Stimulated activated CD8-positive, alpha-beta memory T cell treated with anti-CD3 and anti-CD28 coated beads, Interleukin-7, amount 100 ng/mL, for 48 hours (primary cell): ENCODE results near the gene OLFML2A.

Source experiments
- DNase-seq, 2 donors: peaks; one replicate each; pipeline ENCODE4 v3.0.0-alpha.2; 2020; ENCODE audit warnings: low read depth in 1 of 2; ENCODE audit errors: extremely low read depth in 1 of 2

OLFML2A gene

DNA sequence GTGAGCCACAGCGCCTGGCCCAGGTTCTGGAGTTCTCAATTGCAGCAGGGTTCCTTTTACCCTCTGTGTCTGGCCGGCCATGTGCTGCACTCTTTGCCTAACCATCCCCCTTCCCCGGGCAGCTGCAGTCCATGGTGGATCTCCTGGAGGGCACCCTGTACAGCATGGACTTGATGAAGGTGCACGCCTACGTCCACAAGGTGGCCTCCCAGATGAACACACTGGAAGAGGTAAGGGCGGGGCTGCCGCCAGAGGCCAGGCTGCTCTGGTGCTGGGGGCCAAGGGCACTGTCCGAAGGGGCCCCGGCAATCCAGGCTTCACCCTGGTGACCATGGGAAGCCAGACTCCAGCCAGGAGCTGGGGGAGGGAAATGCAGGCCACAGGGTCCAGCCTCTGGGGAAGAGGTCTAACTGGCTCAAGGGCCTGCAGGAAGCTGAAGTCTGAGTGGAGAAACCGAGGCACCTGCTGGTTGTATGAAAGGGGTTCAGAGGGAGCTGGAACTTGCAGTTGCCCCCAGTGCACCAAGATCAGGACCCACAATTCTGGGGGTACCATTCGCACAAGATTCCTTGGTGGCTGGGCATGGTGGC lies 18.1 kb downstream of the OLFML2A start:
- no peak for DNase-seq

DNA sequence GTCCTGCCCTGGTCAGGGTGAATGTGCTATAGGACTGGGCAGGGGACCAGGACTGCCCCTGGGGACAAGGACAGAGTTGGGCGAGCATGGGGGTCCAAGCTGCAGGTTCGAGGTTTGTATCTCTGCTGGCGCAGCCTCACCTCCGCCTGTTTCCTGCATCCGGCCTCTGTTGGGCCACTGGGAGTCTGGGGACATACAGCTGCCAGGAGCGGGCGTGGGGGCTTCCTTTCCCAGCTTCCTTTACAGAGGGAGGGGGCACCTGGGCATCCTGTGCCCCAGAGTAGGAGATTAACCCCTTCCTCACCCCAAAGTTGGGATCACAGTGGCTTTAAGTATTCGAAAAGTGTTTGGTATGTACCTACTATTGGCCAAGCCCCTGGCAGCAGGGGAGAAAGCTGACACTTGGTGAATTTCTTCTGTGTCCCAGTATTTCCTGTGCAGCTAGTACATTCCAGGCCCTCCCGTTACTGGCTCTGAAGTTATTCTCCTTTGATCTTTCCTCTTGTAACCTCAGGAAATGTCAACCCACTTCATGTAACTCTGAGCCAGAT lies 19.0 kb downstream of the OLFML2A start:
- no peak for DNase-seq

DNA sequence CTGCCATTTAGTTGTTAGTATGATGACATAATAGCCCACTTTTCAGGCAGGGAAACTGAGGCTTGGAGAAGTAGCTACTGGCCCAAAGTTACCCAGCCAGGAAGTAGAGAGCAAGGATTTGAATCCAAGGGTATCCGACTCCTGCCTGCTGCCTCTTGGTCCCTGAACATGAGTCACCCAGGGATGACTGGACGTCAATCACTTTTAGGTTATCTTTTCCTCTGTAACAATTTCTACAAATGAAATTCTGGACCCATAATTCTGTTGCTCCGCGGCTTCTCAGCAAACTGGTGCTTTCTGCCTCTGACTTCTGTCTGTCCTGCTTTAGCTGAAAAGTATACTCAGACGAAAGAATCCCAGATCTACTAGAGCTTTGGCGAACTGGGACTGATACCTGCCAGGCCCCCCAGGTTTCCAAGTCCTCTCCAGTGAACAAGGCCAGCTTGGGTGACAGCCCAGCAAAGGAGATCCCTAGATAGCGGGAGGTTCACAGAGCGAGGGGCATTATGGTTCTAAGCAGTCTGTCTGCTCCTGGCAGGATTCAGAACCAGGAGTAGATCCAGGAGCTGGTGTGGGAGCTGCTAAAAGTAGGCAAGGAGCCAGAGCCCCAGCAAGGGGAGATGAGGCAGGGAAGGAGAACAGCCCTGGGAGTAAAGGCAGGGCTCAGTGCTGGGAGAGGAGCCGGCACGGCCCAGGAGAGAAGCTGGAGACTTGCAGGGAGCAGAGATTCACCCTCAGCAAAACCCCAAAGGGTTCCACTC lies 20.6 kb downstream of the OLFML2A start:
- DNase-seq = no peak

DNA sequence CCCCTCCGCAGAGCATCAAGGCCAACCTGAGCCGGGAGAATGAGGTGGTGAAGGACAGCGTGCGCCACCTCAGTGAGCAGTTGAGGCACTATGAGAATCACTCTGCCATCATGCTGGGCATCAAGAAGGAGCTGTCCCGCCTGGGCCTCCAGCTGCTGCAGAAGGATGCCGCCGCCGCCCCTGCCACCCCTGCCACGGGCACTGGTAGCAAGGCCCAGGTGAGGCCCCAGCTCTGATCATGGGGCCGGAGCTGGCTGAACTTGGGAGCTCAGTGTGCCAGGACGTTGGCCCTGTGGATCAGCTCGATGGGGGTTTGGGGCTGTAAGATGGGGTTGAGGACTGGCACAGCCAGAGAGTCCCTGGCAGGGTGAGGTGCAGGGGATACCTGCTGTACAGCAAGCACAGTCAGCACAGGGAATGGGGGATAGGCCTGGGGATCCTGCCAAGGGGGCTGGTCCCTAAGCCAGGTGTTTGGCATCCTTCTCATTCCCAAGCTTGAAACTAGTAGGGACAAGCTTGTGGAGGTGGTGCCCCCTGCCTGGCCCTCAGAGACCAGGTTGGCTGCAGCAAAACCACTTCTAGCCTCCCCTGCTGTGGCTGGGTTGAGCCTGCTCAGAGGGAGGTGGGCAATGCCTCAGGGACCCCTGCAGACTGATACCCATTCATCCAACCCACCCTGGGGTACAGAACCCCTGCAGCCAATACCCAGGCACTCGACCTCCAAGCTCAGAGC lies 22.5 kb downstream of the OLFML2A start:
- no peak for DNase-seq

DNA sequence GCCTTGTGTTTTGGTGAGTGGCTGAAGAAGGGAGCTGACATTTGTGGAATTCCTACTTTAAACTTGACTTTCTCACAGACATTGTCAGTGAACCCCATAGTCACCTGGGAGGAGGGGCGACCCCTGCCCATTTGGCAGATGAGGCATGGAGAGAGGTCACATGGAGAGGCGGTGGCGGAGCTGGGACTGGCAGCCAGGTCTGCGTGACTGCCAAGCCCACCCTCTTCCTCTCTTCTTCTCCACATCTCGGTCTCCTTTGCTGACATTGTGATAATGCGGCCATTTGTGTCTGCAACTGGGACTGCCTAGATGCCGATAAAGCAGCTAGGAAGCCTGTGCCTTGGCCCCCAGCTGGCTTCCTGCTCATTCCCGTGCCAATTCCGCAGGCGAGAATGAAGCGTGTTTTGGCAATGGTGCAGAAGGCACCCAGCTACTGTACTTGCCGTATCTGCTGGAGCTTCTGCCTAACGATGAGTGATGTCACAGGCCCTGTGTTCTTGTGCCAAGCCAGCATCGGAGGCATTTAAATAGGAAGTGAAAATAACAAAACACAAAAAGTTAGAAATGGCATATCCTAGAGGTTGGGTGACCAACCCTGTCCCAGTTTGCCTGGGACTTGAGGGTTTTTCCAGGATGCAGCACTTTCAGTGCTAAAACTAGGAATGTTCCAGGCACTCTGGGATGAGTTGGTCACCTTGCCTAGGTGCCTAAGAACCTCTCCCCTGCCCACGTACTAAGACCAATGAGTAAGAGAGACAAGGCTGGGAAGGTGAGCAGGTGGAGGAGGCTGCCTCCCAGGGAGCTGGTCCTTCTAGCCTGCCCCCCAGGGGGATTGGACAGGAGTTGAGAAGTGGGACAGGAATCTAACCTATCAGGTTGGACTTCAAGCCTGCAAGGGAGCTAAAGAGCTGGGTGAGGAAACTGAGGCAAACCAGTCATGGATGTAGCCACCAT lies 23.6 kb downstream of the OLFML2A start:
- DNase-seq = no peak

DNA sequence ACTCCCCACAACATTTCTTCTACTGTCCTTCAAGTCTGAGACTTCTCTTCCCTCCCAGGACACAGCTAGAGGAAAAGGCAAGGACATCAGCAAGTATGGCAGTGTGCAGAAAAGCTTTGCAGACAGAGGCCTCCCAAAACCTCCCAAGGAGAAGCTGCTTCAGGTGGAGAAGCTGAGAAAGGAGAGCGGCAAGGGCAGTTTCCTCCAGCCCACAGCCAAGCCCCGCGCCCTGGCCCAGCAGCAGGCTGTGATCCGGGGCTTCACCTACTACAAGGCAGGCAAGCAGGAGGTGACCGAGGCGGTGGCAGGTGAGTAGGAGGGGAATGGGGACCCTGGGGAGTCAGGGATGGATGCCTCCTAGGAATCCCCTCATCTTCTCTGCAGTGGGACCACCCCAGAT lies 24.4 kb downstream of the OLFML2A start:
- no peak for DNase-seq

DNA sequence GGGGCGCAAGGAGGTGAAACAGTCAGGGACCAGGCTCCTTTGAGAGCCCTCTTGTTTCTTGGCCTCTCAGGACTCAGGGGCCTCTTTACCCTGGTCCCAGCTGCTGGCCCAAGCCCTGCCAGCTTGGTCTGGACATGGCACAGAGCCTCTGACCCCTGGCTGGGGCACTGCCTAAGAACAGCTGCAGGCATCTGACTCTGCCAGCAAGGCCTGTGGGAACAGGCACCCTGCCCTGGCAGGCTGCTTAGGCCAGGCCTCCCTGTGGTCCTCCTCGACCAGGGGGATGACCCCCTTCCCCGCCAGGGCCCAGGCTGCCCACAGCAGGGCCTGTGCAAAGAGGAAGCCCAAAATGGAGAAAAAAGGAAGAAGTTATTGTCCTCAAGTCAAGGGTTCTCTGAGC lies 25.5 kb downstream of the OLFML2A start:
- no peak for DNase-seq

DNA sequence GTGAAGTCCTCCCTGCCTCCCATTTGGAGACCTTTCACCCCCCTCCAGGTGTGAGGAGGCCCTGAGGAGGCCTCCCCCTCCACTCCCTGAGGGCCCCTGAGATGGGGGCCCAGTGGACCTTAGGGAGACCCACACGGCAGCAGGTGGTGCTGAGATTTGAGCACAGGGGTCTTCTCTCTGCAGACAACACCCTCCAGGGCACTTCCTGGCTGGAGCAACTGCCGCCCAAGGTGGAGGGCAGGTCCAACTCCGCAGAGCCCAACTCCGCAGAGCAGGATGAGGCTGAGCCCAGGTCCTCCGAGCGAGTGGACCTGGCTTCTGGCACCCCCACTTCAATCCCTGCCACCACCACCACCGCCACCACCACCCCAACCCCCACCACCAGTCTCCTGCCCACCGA lies 27.0 kb downstream of the OLFML2A start:
- DNase-seq = no peak

DNA sequence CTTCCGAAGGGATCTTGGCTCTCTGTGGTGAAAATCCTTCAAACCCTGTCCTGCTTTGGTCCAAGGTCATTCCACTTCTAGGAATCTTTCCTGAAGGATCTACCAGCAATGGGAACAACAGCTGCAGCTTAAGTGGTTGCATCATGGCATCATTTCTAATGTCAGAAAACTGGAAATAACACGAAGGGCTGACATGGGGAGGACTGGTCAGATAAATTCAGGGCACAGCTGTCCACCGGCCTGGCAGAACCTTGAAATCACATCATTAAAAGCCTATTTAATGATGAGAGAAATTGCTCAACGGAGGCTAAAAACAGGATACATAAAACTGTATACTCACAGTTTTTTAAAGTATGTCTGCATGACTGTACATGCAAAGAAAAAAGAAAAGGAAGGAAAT lies 28.3 kb downstream of the OLFML2A start:
- no peak for DNase-seq

DNA sequence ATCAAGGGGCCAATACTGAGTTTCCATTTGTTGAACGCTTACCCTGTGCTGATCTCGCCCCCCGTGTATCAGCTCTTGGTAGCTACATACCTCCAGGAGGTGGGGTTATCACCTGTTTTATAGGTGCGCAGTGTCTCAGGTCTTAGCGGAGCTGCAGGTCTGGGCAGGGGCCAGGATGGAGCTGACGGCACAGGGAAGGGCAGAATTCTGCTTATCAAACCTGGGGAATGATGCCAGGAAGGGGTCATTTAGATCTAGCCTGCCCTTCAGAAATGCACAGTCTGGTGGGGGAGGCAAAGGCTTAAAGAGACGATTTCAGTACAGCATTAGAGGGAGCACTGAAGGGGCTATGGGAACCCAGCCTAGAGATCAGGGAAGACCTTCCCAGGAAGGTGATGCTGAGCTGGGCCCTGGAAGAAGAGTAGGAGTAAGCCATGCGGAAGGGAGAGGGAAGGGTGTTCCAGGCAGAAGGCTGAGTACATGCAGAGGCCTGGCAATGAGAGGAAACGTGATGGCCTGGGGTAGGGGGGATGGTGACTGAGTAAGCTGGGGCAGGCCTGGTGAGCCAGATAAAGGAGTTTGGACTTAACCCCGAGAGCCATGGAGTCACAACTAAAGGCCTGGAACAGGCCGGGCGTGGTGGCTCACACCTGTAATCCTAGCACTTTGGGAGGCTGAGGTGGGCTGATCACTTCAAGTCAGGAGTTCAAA lies 31.5 kb downstream of the OLFML2A start:
- no peak for DNase-seq

DNA sequence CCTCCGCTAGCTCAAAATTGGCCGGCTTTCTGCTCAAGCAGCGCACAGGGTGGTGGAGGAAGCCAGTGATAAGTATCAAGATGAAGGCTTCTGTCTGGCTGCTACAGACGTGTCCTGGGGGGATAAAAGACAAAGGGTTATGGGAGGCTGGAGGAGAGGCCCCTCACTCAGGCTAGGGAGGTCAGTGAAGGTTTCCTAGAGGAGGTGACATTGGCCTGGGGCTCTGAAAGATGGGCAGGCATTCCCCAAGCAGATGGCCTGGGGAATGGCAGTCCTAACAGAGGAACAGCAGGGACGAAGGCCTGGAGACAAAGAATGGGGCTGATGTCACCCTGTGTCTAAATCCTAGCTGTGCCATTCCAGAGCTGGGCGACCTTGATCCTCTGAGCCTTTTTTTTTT lies 32.3 kb downstream of the OLFML2A start:
- DNase-seq = no peak

DNA sequence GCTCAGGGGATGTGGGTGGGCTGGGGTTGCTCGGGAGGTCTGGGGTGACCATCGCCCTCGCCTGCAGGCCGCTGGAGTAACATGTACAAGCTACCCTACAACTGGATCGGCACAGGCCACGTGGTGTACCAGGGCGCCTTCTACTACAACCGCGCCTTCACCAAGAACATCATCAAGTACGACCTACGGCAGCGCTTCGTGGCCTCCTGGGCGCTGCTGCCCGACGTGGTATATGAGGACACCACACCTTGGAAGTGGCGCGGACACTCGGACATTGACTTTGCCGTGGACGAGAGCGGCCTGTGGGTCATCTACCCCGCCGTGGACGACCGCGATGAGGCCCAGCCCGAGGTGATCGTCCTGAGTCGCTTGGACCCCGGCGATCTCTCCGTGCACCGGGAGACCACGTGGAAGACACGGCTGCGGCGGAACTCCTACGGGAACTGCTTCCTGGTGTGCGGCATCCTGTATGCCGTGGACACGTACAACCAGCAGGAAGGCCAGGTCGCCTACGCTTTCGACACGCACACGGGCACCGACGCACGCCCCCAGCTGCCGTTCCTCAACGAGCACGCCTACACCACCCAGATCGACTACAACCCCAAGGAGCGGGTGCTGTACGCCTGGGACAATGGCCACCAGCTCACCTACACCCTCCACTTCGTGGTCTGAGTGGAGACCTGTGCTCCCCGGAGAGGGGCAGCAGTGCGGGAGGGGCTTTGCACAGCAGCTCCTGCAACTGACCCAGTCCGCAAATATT lies 33.0 kb downstream of the OLFML2A start:
- no peak for DNase-seq

DNA sequence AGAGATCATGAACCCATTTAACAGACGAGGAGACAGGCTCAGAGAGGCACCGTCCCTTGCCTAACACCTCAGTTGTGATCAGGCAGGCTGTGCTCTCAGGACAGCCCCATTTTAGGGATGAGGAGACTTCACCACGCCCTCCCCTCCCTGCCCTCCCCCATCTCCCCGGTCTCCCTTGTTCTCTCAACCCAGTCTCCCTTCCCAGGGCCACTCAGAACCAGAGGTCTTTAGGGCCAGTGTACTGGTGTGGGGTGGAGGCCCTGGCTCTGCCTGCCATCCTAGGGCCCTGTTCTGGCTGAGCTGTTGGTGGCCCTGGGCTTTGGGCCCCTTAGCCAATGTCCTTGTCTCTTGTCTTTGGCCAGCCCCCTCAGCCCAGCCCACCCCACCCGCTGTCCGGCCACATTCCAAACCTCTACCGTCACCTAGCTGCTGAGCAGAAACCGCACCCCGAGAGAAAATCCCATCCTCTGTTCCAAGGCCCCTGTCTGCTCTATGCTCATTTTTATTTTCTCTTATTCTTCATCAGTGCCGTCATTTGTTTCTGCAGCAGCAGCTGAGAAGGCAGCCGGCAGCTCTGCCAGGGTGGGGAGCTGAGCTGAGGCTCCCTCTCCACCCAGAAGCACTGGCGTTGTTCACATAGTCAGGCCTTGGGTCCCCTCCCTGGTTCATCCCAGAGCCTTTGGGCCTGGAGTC lies 33.9 kb downstream of the OLFML2A start:
- no peak for DNase-seq

DNA sequence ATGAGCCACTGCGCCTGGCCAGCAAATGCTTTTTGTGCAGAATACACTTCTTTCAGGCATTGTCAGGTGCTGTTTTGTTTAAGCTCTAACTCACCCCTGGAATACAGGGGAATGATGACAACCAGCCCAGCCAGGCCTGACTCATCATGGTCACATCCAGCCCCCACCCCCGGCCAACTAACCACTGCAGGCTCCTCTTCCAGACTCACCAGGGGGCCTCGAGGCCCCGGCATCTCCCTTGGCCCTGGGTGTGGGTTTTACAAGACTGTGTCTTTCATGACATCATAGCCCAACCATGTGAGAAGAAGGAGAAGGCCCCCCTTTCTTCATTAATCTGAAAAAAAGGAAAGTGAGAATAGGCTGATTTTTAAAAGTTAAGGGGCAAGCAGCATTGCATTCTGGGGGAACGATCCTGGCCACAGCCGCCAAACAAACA lies 35.5 kb downstream of the OLFML2A start:
- no peak for DNase-seq

DNA sequence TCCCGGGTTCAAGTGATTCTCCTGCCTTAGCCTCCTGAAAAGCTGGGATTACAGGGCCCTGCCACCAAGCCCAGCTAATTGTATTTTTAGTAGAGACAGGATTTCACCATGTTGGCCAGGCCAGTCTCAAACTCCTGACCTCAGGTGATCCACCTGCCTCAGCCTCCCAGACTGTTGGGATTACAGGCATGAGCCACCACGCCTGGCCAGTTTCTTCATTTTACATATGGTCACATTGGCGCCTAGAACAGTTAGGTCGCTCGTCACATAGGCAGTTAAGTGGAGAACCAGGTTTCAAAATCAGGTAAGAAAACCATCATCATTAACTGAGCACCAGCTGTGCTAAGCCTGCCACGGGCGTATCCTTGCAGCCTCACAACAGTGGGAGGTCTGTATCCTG lies 36.1 kb downstream of the OLFML2A start:
- DNase-seq = no peak

DNA sequence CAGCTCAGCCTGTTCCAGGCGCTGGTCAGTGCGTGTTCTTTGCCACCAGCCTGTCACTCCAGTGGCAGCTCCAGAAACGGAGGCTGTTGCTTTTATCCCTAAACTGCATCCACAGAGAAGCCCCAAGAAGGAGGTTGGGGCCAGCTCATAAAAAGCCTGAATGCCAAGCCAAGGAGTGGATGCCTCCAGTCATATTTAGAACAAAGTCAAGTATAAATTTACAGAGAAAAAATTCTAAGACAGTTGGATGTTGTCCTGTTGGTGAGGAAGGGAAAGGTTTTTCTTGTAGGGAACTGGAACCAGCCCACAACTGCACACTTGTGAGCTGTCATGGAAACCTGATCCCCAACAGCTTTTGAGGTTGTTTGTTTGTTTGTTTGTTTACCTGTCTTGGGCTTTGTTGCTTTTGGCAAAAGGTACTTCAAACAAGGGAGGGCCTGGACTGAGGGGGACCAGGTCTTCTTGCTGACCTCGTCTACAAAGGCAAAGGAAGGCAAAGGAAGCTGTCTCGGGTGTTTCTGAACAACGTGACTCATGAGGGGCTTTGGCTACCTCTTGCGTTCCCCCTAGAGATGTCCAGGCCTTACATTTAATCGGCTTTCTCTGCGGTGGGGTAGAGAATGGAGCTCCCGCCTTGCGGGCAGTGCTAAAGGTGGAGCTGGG lies 36.7 kb downstream of the OLFML2A start:
- no peak for DNase-seq

DNA sequence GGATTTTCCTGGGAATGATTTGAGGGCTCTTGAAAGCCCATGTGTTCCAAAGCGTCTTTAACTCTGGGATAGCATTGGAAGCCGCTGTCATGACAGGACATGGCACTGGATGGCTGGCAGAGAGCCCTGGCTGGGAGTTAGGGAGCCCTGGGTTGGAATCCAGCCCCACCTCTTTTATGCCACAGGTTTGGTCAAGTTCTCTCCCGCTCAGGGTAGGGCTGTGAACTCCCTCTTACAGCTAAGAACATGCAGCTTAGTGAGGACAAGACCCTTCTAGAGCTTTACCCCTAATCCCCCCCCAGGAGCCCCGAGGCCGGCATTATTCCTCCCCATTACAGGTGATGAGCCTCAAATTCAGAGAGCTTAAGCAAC lies 37.2 kb downstream of the OLFML2A start:
- DNase-seq = no peak

DNA sequence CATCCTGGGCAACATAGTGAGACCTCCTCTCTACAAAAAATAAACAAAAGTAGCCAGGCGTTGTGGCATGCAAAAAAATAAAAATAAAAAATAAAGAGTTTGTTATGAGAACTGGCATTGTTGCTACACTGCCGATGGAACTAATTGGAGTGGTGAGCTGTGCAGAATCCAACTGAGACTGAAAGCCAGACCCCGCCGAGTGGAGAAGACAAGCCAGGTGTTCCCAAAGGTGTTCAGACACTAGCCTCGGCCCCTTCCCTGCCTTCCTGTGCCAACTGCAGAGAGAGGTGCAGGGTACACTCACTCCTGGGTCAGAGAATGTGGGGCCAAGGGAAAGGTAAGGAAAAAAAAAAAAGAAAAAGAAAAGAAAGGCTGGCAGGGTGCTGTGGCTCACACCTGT lies 38.7 kb downstream of the OLFML2A start:
- DNase-seq = no peak
